ENCODE measurements around the gene USP11.

- TF ChIP-seq EZH2 (IDR thresholded peaks at IDR 0.05) (no peak), POLR2AphosphoS5 (IDR thresholded peaks at IDR 0.05; ENCODE audit: borderline replicate concordance, low read depth, low read length) (no peak), FOXP2 (optimal IDR thresholded peaks at IDR 0.05; ENCODE audit: control extremely low read depth, extremely low read length, insufficient read depth) (no peak)
Observed at GRCh38 chrX:47293106-47293505, 60.3 kb downstream of the USP11 start.

Data from SK-N-MC (cell line).